GM19452 (cell line): ENCODE data around the gene EDN1.

Experiments used
- ATAC-seq: cut with Tn5 transposase; IDR thresholded peaks from one replicate; pipeline ENCODE4 v1.9.1; 2021; ENCODE audit not compliant: unreplicated experiment

Gene EDN1

DNA sequence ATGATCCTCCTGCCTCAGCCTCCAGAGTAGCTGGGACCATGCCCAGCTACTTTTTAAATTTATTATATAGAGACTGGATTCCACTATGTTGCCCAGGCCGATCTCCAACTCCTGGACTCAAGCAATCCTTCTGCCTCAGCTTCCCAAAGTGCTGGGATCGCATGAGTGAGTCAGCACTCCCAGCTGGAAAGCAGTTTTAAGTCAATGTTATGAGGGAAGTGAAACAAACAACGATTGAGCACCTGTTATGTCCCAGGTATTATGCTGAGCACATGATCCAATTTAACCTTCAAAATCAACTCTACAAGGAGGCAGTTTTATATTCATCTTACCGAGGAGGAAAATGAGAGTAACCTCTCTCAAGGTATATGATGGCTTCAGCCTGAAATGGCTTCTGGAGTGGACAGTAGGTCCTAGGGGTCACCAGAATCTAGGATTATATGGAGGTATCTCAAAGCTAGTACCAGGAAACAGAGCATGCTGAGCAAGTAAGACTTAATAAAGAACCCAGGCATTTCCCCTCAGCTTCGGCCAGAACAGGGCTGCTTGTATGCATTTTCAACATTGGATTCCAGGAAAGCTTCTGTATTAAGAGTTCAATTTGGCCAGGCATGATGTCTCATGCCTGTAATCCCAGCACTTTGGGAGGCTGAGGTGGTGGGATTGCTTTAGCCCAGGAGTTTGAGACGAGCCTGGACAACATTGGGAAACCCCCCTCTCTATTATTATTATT, 55.0 kb downstream of the EDN1 start:
- ATAC-seq = no peak

- no peak for ATAC-seq
Measured at GRCh38 chr6:12345694-12346058, 55.5 kb downstream of the EDN1 start.
